Activated CD8-positive, alpha-beta T cell treated with anti-CD3 and anti-CD28 coated beads for 36 hours (primary cell): ENCODE measurements around the gene GABBR2. TPM values are rescaled to one million over a fixed set of nuclear protein-coding genes. Genes with fewer than 3 reads are reported as not detected.

Experiments used
- ATAC-seq: fragments of 200-7000 bp; cut with Tn5 transposase; one replicate; pipeline ENCODE4 v1.10.0; 2021; ENCODE audit warnings: mild to moderate bottlenecking, moderate library complexity
- CTCF ChIA-PET: fragments of 350-600 bp; sonication (Branson Sonifier 250); formaldehyde crosslinking; loops from one replicate; lab custom pipeline; 2021; ENCODE audit warnings: antibody characterized with exemption; lab: Charles Lee
- POLR2A ChIA-PET: fragments of 350-600 bp; sonication (Branson Sonifier 250); formaldehyde crosslinking; loops from one replicate; lab custom pipeline; 2021; ENCODE audit warnings: antibody characterized with exemption; lab: Charles Lee
- DNase-seq: peaks from one replicate; pipeline ENCODE4 v3.0.0-alpha.2; 2020
- H3K27ac Mint-ChIP-seq: one replicate; pipeline ENCODE4 v1.8.0; 2021; ENCODE audit warnings: mild to moderate bottlenecking, mixed read lengths
- H3K27me3 Mint-ChIP-seq: one replicate; pipeline ENCODE4 v1.8.0; 2021; ENCODE audit warnings: mixed read lengths
- H3K36me3 Mint-ChIP-seq: one replicate; pipeline ENCODE4 v1.8.0; 2021; ENCODE audit warnings: low read depth, mixed read lengths
- H3K4me1 Mint-ChIP-seq: one replicate; pipeline ENCODE4 v1.8.0; 2021; ENCODE audit warnings: low read depth, mixed read lengths
- H3K4me3 Mint-ChIP-seq: one replicate; pipeline ENCODE4 v1.8.0; 2021; ENCODE audit warnings: mild to moderate bottlenecking, moderate library complexity, mixed read lengths
- H3K9me3 Mint-ChIP-seq: one replicate; pipeline ENCODE4 v1.8.0; 2021; ENCODE audit warnings: mixed read lengths
- intact Hi-C: fragments of 100-400 bp; cut with micrococcal nuclease; formaldehyde crosslinking; loops from one replicate; pipeline ENCODE4 v1.10.0; 2022
- total RNA-seq, 2 experiments: library from RNA; stranded (reverse); gene quantifications; one replicate each; pipeline ENCODE4 v1.2.3, GENCODE V29; 2021
- TF ChIP-seq, protein P1 (sequence below): fragments of 200-600 bp; IDR thresholded peaks from one replicate; pipeline ENCODE4 v1.8.0; 2022; ENCODE audit warnings: antibody characterized with exemption, mild to moderate bottlenecking

Gene GABBR2
- total RNA-seq, 2 experiments from 2014 or later = not detected

DNA sequence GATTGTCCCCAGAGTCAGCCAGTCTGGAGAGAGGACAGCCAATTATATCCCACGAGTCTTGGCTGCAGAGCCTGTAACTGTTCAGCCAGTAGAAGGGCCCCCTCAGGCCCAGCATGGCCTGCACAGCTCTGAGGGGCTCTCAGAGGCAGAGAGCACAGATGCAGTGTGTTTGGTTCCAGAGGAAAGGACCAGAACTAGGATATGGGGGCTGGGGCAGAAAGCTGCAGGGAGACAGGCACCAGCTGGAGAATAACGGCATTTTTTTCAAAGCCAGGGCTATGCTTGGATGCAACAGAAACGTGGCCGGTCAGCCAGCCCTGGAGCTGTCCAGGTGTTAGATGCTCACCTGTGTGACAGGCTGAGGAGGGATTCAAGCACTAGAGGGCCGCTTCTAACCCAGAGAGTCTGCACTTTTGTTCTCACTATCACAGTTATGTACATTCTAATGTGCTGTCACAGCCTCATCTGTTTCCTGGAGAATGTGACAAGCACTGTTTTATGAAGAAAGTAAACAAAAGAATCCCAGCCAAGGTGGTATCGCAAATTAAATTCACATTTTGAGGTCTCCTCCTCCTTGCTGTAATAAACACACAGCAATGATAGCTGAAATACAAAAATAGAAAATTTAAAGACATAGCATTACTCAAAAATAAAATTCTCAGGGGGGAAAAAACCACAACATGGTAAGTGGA lies 96.5 kb downstream of the GABBR2 start:
- no peaks in the 10 kb centered on the region for H3K4me1 Mint-ChIP-seq
- ChIA-PET CTCF (no interaction called here), POLR2A (no interaction called here)
- TF ChIP-seq, protein P1, sequence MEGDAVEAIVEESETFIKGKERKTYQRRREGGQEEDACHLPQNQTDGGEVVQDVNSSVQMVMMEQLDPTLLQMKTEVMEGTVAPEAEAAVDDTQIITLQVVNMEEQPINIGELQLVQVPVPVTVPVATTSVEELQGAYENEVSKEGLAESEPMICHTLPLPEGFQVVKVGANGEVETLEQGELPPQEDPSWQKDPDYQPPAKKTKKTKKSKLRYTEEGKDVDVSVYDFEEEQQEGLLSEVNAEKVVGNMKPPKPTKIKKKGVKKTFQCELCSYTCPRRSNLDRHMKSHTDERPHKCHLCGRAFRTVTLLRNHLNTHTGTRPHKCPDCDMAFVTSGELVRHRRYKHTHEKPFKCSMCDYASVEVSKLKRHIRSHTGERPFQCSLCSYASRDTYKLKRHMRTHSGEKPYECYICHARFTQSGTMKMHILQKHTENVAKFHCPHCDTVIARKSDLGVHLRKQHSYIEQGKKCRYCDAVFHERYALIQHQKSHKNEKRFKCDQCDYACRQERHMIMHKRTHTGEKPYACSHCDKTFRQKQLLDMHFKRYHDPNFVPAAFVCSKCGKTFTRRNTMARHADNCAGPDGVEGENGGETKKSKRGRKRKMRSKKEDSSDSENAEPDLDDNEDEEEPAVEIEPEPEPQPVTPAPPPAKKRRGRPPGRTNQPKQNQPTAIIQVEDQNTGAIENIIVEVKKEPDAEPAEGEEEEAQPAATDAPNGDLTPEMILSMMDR = no peak
- no peaks in the 10 kb centered on the region for H3K9me3 Mint-ChIP-seq
- DNase-seq (no peak), ATAC-seq (no peak)
- H3K4me3 Mint-ChIP-seq = no peak overlapping the region
- no peak overlapping the region for H3K27ac Mint-ChIP-seq
- intact Hi-C loops = no loop called here
- H3K36me3 Mint-ChIP-seq = no peaks in the 10 kb centered on the region
- H3K27me3 Mint-ChIP-seq = peaks cover 21% of the 10 kb centered on the region

DNA sequence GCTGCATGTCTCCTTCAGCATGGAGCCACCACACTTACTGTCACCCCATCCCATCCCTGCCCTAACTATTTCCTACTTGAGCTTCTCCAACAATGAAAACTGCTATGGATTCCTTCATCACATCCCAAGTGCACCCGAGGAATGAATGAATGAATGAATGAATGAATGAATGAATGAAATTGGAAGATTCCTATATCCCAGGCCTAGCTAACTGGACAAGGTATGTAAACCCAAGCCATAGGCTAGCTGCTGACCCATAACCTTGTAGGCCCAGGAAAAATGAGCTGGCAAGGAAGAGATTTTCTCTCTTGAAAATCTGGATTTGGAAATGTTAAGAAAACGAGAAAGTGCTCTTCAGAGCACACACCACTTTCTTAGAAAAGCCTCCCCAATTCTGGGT lies 97.4 kb downstream of the GABBR2 start:
- H3K9me3 Mint-ChIP-seq = no peaks in the 10 kb centered on the region
- no peak overlapping the region for H3K4me3 Mint-ChIP-seq
- no peaks in the 10 kb centered on the region for H3K36me3 Mint-ChIP-seq
- H3K27me3 Mint-ChIP-seq = peaks cover 19% of the 10 kb centered on the region
- ChIA-PET CTCF (no interaction called here), POLR2A (no interaction called here)
- no peak for ATAC-seq
- intact Hi-C loops = no loop called here
- no peak overlapping the region for H3K27ac Mint-ChIP-seq
- H3K4me1 Mint-ChIP-seq = no peaks in the 10 kb centered on the region
- TF ChIP-seq, protein P1 = no peak
- no peak for DNase-seq

DNA sequence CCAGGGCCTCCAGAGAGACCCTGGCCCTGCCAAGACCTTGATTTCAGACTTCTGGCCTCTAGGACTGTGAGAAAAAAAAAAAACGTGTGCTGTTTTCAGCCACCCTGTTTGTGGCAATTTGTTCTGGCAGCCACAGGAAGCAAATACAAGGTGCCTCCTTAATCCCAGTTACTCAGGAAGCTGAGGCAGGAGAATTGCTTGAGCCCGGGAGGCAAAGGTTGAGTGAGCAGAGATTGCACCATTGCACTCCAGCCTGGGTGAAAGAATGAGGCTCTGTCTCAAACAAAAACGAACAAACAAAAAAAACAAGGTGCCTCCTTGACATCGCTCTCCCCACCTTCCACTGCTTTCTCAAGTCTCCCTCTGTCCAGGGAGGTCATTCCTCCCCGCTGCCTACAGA lies 98.0 kb downstream of the GABBR2 start:
- Mint-ChIP-seq H3K27ac (no peak overlapping the region), H3K4me1 (no peaks in the 10 kb centered on the region), H3K27me3 (peaks cover 19% of the 10 kb centered on the region), H3K9me3 (no peaks in the 10 kb centered on the region), H3K4me3 (no peak overlapping the region), H3K36me3 (no peaks in the 10 kb centered on the region)
- DNase-seq (no peak), ATAC-seq (no peak)
- TF ChIP-seq, protein P1 = no peak
- ChIA-PET POLR2A (no interaction called here), CTCF (no interaction called here)
- intact Hi-C loops = no loop called here

DNA sequence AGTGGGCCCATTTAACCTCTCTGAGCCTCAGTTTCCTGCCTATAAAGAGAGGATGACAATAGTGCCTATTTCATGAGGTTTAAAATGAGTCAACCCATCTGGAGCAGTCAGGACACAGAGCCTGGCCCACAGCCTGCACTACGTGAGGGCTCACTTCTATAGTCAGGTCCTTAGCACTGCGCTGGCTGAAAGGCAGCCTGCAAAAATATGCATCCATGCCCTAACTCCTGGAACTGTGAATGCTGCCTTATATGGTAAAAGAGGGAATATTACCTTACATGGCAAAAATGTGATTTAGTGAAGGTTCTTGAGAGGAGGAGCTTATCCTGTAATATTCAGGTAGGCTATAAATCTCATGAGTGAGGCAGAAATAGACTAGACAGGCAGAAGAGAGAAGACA lies 98.5 kb downstream of the GABBR2 start:
- intact Hi-C loops = no loop called here
- Mint-ChIP-seq H3K27me3 (peaks cover 17% of the 10 kb centered on the region), H3K4me1 (no peaks in the 10 kb centered on the region), H3K9me3 (no peaks in the 10 kb centered on the region), H3K27ac (no peak overlapping the region), H3K4me3 (no peak overlapping the region), H3K36me3 (no peaks in the 10 kb centered on the region)
- no peak for ATAC-seq
- ChIA-PET POLR2A (no interaction called here), CTCF (no interaction called here)
- TF ChIP-seq, protein P1 = no peak
- no peak for DNase-seq

DNA sequence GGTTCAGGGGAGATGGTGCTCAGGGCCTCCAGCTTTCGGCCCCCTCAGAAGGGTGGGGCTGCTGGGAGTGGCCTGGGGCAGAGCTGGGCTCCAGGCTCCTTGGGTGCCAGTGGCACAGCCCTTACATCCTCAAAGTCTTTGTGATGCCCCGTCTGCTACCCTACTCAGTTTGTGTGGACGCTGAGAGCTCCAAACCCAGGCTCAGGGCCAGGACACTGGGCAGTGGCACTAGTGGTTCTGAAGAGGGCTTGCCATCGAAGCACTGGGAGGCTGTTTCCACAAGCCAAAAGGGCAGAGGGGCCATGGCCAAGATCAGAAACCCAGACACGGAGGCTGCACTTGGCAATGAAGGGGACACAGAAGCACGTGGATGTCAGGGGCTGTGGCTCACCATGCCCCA lies 99.1 kb downstream of the GABBR2 start:
- H3K36me3 Mint-ChIP-seq = no peaks in the 10 kb centered on the region
- ChIA-PET POLR2A (no interaction called here), CTCF (no interaction called here)
- no peak overlapping the region for H3K27ac Mint-ChIP-seq
- DNase-seq = no peak
- intact Hi-C loops = no loop called here
- no peak overlapping the region for H3K4me3 Mint-ChIP-seq
- TF ChIP-seq, protein P1 = no peak
- no peak for ATAC-seq
- no peaks in the 10 kb centered on the region for H3K9me3 Mint-ChIP-seq
- H3K4me1 Mint-ChIP-seq = no peaks in the 10 kb centered on the region
- peaks cover 17% of the 10 kb centered on the region for H3K27me3 Mint-ChIP-seq
